Astrocyte (in vitro differentiated cells and primary cell): ENCODE data around the gene MYLK2.

ENCODE experiments used
- EZH2 ChIP-seq: IDR thresholded peaks from 2 replicates; pipeline ENCODE4 v1.6.1; 2012; ENCODE audit warnings: mild to moderate bottlenecking, low read length, inconsistent platforms; ENCODE audit not compliant: insufficient read depth
- TF ChIP-seq, protein P1 (sequence below): IDR thresholded peaks from 2 replicates; pipeline ENCODE4 v1.5.1; 2011; ENCODE audit warnings: low read depth, mild to moderate bottlenecking, inconsistent platforms, low read length, moderate library complexity; ENCODE audit not compliant: insufficient read depth

- TF ChIP-seq, protein P1, sequence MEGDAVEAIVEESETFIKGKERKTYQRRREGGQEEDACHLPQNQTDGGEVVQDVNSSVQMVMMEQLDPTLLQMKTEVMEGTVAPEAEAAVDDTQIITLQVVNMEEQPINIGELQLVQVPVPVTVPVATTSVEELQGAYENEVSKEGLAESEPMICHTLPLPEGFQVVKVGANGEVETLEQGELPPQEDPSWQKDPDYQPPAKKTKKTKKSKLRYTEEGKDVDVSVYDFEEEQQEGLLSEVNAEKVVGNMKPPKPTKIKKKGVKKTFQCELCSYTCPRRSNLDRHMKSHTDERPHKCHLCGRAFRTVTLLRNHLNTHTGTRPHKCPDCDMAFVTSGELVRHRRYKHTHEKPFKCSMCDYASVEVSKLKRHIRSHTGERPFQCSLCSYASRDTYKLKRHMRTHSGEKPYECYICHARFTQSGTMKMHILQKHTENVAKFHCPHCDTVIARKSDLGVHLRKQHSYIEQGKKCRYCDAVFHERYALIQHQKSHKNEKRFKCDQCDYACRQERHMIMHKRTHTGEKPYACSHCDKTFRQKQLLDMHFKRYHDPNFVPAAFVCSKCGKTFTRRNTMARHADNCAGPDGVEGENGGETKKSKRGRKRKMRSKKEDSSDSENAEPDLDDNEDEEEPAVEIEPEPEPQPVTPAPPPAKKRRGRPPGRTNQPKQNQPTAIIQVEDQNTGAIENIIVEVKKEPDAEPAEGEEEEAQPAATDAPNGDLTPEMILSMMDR, result no peak
- no peak for TF ChIP-seq EZH2
Measured at GRCh38 chr20:31862157-31862470, 43.0 kb downstream of the MYLK2 start.
